HG02943 (cell line): ENCODE data around the gene FREM1.
A peak's percentile ranks its signal among the peaks of the same experiment; 100 is the strongest.

ENCODE experiments used
- ATAC-seq: cut with Tn5 transposase; IDR thresholded peaks from one replicate; pipeline ENCODE4 v1.9.1; 2021; ENCODE audit warnings: mild to moderate bottlenecking, low read depth, moderate library complexity; ENCODE audit not compliant: unreplicated experiment

Gene FREM1

GRCh38 chr9:14722391-14723035 lies 187.7 kb downstream of the FREM1 start, which contains the start of gene CER1:
Gene CER1 (minus strand): TSS chr9:14722733. CDS start chr9:14722672, 61 bp downstream.
- no peak for ATAC-seq

- ATAC-seq: no peak
Measured at GRCh38 chr9:14719231-14719923, 190.9 kb downstream of the FREM1 start.

- ATAC-seq: no peak
Measured at GRCh38 chr9:14715102-14715501, 195.1 kb downstream of the FREM1 start.

- no peak for ATAC-seq
Measured at GRCh38 chr9:14713187-14713767, 197.0 kb downstream of the FREM1 start.

GRCh38 chr9:14710804-14711203 lies 199.4 kb downstream of the FREM1 start:
- no peak for ATAC-seq

GRCh38 chr9:14706530-14707140 lies 203.6 kb downstream of the FREM1 start:
- no peak for ATAC-seq

GRCh38 chr9:14705079-14705478 lies 205.1 kb downstream of the FREM1 start:
- ATAC-seq: no peak

GRCh38 chr9:14704281-14704680 lies 205.9 kb downstream of the FREM1 start:
- no peak for ATAC-seq

- ATAC-seq: no peak
Measured at GRCh38 chr9:14702200-14702720, 208.0 kb downstream of the FREM1 start.

GRCh38 chr9:14693251-14693861 lies 216.9 kb downstream of the FREM1 start, which contains the start of gene ZDHHC21:
Gene ZDHHC21 (minus strand): TSS chr9:14693432. CDS start chr9:14674340, 19,092 bp downstream.
- ATAC-seq: peak; percentile 70

GRCh38 chr9:14692470-14693250 lies 217.6 kb downstream of the FREM1 start:
- ATAC-seq: peak; percentile 31

GRCh38 chr9:14690948-14691730 lies 219.1 kb downstream of the FREM1 start:
- no peak for ATAC-seq

- ATAC-seq: no peak
Measured at GRCh38 chr9:14687042-14687719, 223.0 kb downstream of the FREM1 start.

- ATAC-seq: no peak
Measured at GRCh38 chr9:14686168-14686567, 224.1 kb downstream of the FREM1 start.
